Stimulated activated CD8-positive, alpha-beta memory T cell treated with anti-CD3 and anti-CD28 coated beads, Interleukin-4, amount 100 ng/mL, for 48 hours (primary cell): ENCODE measurements around the gene RDH16.

Source experiments
- DNase-seq: peaks from one replicate; pipeline ENCODE4 v3.0.0-alpha.2; 2020

Gene RDH16, protein sequence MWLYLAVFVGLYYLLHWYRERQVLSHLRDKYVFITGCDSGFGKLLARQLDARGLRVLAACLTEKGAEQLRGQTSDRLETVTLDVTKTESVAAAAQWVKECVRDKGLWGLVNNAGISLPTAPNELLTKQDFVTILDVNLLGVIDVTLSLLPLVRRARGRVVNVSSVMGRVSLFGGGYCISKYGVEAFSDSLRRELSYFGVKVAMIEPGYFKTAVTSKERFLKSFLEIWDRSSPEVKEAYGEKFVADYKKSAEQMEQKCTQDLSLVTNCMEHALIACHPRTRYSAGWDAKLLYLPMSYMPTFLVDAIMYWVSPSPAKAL

DNA sequence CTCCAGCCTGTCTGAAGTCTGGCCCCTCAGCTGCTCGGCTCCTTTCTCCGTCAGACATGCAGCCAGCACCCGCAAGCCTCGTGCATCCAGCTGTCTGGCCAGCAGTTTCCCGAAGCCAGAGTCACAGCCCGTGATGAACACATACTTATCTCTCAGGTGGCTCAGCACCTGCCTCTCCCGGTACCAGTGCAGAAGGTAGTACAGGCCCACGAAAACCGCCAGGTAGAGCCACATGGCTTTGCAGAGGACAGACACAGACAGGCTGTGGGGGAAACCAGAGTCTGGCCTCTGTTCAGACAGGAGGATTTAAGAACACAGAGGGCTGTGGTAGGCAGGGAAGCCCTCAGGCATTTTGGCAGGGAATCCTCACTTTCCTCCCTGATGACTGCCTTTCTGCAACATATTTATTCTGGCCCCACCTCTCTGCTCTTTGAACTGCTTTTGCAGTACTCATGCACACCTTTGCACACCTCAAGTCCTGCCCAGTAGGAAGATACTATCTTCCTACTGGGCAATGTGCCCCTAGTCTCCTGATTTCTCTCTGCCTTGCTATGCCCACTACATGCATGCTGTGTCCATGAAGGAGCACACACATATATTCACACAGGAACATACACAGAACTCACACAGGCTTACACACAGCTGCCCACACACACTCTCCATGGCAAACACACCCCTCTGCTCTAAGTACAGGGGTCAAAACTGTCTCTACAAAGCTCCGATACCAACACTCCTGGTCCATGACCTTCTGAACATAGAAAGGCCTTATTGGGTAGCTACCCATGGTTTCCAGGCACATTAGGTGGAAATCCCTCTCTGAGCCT is at the start of gene RDH16:
Gene RDH16, minus strand, starts transcription at position 380 of the 824 bp plus-strand sequence. Its CDS starts 146 bp downstream, at position 234.
- no peak for DNase-seq

DNA sequence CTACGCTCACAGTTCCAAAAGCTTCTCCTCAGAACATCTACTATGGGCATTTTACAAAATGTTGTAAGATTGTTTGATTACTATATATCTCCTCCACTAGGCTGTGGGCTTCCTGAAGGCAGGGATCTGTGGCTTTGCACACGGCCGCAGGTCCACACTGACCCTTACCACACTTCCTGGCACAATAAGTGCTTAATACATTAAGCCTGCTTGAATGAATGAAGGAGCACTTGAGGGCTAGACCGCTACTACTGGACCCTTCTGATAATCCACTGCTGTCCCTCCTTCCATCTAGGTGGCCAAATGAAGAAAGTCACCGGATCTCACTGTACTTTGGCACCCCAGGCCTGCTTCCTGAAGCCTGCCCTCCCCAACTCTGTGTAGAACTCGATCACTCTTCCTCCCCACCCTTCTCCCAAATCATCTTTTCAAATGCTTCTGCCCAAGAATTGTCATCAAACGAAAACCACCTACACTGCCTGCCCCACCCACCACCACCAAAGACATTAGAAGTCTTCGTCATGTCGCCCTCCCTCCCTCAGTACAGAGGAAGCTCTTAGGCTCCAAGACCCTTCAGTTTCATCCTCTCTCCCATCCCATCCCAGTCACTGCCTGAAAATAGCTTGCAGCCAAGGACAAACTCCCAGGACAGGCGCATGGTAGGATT is 49.5 kb upstream of the RDH16 start:
- DNase-seq = peak; percentile 43

DNA sequence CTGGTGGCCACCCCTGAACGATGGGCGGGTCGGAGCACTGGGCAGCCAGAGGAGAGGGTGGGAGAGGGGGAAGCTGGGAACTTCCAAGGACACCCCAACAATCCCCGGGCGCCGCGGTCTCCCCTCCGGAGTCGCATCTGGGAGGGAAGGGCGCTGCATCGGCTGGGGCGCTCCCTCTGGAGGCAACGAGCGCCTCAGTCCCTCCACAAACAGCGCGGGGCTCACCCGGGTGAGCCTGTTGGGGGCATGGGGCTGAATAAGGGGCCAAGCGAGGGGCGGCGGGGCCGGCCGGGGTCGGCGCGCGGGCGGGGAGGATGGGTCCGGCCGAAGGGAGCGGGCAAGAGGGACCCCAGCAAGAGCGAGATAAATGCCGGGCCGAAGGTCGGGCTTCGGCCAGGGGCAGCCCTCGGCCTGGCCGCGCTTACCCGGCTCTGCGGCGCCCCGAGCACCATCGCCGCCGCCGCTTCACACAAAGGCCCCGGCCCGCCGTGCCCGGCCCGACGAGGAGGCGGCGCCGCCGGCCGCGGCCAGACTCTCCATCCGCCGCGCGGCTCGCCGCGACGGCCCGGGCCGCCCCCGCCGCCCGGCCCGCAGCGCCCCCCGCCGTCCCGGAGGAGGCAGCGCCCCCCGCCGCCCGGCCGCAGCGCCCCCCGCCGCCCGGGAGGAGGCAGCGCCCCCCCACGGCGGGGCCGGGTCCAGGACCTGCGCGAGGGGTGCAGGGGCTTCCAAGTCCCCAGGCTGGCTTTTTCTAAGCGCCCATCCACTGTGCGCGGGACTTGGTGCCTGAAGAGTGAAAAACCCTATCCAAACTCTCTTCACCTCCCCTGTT is 48.8 kb upstream of the RDH16 start, which contains the start of gene ZBTB39:
Gene ZBTB39, minus strand, starts transcription at position 567 of the 829 bp plus-strand sequence. CDS start 1,629 bp downstream, outside the sequence.
- peak; percentile 78 for DNase-seq

DNA sequence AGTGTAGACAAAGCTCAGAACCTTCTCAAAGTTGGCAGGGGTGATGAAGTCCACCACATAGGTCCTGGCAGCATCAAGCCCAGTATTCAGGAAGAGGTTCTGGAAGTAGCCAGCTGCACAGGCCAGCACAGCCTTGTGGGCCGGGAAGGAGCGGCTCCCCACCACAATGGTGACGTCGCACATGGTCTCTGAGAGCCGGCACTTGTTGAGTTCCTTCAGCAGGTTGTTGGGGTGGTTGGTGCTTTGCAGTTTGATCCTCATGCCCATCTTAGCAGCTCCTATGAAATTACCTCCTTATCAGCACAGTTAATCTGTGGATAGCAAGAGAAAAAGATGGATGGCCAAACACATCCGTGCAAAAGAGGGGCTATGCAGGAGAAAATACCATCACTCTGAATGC is 47.2 kb upstream of the RDH16 start:
- DNase-seq = no peak

DNA sequence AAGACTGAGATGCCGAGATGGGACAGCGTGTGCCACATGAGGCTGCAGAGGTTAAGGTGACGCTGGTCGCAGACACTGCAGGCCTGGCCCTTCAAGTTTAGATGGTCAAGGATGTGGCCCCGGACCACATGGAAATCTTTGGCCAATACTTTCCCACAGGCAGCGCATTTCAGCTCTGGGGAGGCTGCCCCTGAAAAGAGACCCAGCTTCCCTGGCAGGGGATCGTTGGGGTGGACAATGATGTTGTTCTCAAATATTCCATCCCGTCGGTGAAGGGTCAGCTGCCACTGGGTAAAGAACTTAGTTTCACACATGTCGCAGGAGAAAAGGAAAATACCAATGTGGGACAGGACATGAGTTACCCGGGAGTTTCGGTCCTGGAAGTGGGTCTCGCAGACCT is 46.0 kb upstream of the RDH16 start:
- no peak for DNase-seq

DNA sequence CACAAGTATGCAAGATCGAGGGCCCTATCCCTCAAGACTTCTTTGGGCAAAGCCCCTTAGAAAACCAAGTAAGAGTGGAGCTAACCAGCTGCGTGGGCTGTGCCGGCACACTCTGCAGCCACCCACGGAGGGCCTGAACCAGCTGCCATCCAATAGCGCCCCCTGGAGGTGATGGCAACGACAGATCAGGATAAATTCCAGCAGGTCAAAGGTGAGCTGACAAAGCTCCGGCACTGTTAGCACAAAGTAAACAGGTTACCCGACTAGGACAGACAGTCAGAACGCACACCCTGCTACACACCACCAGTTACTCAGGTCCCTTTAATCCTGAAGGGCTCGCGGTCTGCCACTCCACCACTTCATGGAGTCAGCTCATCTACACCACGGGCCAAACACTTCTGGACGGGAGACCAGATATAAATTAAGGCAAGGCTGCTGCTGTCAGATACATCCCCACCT is 44.1 kb upstream of the RDH16 start:
- peak; percentile 89 for DNase-seq

DNA sequence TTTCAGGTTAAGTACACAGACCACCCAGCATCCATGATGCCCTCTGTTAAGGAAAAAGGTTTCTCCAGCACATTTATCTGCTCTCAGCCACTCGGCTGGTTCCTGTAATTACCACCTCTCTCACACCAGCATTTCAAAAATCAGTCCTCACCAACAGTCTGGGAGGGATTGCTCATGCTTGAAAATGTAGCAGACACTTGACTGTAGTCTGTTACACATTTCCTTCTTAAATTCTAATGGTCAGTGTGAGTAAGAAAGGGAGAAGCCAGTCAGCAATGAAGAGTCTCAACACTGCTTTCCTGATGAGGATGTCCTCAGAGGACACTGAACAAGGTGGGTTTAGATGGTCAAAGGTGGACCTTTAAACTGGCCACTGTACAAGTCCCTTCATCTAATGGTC is 43.0 kb upstream of the RDH16 start:
- DNase-seq = no peak

DNA sequence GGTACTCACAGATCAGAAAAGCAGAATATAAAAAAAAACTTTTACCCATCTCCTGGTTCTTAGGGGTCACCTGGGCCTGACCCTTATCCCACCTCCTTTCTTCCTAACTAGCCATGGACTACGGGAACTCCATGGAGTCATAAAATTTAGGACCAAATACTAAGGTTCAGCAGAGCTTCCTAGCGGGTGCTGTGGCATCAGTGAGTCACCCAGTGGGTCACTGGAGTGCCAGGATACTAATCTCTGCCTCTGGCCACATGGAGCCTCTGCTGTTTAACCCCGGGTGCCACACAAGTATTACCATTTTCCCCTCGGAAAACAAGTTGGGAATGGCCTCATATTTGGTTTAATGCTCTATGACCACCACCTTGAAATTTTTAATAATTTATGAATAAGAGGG is 42.0 kb upstream of the RDH16 start:
- DNase-seq = peak; percentile 20

DNA sequence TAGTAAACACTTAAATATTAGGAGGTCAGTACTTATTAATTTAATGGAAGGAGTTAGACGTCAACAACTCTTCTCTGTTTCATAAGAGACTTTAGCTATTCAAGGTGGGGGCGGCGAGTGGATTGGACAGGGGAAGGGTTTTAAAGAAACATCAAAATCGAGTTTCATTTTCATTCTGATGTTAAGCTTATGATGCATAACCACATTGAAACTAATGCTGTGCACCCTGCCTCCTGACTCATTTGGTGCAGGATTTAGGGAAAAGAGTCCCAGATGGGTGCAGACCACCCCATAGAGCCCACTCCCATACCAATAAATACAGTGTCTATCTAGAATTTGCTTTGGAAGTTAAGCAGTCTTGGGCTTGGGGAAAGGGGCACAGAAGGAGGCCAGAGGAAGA is 41.6 kb upstream of the RDH16 start:
- DNase-seq = peak; percentile 73

DNA sequence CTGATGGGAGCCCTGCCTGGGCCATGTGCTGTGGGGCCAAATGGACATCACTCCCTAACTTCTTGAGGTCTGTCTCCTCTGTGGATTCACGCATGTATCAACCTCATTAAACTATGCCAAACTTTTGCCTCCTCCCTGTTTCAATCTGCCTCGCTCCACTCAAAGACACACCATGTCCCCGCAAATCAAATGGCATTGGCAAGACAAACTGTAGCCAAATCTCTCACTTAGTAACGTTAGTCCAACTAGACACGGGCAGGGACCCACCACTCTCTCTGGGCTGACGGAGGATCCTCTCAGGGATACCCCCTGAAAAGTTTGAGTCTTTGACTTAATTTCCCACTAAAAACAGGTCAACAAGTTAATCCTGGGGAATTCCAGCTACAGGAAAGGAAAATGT is 40.9 kb upstream of the RDH16 start:
- peak; percentile 18 for DNase-seq

DNA sequence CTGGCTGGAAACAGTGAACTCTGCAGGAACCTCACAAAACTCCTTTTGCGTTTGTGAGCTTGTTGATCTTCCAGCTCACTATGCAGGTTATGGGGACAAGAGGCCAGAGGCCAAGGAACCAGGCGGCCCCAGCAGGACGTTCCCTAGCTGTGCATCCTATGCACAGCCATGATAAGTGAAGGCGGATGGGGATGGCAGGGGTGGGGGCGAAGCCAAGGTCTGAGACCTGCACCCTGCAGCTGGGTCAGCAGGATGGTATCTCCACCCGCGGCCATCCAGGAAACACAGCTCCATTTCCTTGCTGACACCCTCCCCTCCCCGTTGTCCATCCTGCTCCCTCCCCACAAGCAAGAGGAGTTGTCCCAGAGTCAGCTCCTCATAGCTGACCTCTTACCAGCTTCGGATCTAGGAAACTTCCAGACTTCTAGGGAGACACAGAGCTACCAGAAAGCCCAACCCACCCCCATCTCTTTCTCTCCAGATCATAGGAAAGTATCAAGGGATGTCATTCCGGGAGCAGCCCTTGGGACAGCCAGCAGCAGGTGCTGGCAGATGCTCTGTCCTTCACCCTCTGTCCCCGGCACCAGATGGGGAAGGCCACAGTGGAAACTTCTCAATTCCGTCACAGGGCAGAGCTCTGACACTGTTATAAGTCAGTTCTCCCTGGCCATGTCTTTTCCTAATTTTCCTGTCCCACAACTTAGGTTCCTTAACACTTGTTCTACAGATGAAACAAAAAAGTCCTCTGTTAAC is 39.6 kb upstream of the RDH16 start:
- DNase-seq = peak; percentile 10

DNA sequence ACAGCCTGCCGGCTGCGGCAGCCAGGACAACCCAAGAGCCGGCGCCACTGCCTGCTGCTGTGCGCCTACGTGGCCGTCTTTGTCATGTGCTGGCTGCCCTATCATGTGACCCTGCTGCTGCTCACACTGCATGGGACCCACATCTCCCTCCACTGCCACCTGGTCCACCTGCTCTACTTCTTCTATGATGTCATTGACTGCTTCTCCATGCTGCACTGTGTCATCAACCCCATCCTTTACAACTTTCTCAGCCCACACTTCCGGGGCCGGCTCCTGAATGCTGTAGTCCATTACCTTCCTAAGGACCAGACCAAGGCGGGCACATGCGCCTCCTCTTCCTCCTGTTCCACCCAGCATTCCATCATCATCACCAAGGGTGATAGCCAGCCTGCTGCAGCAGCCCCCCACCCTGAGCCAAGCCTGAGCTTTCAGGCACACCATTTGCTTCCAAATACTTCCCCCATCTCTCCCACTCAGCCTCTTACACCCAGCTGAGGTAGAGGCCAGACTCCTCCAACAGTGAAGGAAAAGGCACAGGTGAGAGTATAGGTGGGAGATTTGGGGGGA is 38.6 kb upstream of the RDH16 start:
- DNase-seq = peak; percentile 19

DNA sequence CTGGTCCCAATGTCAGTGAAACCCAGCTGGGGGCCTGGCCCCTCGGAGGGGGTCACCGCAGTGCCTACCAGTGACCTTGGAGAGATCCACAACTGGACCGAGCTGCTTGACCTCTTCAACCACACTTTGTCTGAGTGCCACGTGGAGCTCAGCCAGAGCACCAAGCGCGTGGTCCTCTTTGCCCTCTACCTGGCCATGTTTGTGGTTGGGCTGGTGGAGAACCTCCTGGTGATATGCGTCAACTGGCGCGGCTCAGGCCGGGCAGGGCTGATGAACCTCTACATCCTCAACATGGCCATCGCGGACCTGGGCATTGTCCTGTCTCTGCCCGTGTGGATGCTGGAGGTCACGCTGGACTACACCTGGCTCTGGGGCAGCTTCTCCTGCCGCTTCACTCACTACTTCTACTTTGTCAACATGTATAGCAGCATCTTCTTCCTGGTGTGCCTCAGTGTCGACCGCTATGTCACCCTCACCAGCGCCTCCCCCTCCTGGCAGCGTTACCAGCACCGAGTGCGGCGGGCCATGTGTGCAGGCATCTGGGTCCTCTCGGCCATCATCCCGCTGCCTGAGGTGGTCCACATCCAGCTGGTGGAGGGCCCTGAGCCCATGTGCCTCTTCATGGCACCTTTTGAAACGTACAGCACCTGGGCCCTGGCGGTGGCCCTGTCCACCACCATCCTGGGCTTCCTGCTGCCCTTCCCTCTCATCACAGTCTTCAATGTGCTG is 38.0 kb upstream of the RDH16 start:
- peak; percentile 18 for DNase-seq

DNA sequence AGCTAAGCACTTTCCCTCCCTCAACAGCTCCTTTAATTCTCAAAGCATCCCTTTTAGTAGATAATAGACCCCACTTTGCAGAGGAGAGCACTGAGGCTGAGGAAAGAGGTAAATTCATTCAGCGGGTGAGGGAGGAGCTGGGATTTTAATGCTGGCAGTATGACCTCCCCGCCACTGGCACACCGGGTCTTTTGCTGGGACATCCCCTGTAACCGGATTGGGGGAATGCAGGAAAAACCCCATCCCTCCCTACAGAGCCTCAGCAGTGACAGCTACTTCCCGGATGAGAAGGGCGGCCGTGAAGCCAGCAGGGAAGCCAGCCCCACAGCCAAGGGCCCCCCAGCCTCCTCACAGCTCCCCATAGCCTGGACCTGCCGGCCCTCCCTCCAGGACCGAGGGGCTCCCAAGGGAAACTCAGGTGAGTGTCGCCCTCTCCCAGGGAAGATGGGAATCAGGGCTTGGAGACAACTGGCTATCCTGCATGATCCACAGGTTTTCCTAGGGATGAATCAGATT is 36.9 kb upstream of the RDH16 start:
- DNase-seq = no peak

DNA sequence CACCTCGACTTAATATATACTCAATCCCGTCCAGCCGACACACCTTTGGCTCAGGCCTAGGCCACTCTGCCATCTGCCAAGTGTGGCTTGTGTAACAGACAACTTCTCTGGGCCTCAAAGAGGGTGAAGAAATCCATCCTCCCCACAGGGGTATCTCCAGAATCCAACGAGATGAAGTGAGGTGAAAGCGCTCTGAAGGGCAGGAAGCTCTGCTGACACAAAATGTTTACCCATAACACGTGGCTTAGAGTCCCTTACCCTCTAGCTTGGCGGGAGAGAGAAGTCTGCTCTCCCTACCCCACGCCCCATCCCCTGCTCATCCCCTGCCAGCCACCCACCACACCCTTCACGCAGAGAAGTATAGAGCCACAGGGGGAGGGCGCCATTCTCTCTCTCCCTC is 35.9 kb upstream of the RDH16 start:
- DNase-seq = peak; percentile 9

DNA sequence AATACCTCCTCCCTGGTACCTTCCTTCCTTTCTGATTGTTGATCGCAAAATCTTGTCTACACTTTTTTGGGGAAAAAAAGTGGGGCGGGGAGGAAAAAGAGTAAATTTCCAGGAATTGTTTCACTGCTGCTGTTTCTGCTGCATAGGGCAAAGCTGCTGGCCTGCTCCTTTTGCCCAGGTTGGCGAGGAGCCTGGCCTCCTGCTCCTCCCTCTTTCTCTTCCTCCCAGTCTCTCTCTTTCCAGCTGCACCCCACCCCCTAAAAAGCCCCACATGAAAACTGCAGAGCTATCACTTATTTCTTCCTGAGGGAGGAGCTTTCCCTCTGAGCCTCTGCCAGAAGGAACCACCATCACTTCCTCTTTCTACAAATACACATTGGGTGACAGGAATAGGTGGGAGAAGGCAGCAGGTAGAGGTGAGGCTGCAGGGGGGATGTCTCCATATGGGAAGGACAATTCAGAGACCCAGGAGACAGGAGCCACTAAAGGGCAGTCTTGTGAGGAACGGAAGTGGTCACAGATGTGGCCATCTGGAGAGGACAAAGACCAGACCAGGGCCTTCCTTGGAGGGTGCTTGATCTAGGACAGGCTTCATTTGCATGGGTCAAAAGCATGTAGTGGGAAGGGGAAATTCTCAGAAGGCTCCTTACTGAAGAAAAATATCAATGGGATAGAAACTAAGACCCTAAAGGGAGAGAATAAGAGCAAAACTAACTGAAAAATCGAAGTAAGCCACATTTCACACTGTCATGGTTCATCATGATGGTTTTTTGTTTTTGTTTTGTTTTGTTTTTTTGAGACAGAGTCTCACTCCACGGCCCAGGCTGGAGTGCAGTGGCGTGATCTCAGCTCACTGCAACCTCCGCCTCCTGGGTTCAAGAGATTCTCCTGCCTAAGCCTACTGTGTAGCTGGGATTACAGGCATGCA is 34.2 kb upstream of the RDH16 start:
- DNase-seq = peak; percentile 15

DNA sequence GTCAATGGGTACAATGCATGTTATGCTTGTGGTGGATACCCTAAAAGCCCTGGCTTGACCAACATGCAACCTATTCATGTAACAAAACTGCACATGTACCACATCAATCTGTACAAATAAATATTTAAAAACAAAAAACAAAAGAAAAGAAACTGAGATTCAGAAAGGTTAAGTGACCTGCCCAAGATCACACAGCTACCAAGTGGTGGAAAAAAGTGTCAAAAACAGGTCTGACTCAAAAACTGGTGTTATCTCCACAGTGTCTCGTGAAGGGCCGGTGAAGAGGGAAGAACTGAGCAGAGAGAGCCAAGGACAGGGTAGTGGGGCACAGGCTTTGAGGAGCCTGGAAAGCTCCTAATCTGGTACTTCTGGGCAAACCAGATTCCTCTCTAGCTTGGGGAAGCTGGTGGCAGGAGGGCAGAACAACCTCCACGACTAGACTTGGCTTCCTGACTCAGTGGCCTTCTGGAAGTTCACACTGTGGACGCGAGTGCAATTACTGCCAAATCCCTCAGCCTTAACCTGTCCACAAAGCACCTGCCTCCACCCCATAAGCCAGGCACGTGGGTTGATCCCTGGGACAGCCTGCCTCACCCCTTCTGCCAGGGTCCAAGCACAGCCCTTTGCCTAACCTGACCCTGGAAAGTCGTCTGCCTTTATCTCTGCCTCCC is 33.4 kb upstream of the RDH16 start:
- DNase-seq = peak; percentile 19

DNA sequence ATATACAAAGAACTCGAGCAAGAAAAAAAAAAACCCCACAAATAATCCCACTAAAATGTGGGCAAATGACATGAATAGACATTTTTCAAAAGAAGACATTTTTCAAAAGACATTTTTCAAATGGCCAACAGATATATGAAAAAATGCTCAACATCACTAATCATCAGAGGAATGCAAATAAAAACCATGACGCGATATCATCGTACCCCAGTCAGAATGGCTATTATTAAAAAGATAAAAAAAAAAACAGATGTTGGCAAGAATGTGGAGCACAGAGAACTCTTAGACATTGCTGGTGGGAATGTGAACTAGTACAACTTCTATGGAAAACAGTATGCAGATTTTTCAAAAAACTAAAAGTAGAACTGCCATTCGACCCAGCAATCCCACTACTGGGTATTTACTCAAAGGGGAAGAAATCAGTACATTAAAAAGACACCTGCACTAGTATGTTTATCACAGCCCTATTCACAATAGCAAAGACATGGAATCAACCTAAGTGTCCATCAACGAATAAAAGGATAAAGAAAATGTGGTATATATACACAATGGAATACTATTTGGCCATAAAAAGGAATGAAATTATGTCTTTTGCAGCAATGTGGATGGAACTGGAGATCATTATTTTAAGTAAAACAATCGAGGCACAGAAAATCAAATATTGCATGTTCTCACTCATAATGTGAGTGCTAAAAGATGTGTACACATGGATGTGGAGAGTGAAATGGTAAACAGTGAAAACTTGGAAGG is 32.6 kb upstream of the RDH16 start:
- DNase-seq = no peak
